ENCODE measurements around the gene TENM3.

DNA sequence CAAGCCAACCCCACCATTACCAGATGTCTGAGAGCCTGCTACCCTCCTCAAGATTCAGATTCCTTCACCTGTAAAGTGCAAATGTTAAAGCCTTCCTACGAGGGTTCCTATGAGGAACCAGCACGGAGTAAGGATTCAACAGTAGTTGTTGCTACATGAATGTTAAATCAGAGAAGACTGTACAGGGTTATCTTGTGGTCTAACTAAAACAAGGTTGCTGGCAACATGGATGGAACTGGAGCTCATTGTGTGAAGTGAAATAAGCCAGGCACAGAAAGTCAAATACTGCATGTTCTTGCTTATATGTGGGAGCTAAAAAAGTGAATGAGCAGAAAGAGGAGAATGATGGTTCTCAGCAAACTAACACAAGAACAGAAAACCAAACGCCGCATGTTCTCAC lies 435.4 kb downstream of the TENM3 start:
- TF ChIP-seq, protein P1, sequence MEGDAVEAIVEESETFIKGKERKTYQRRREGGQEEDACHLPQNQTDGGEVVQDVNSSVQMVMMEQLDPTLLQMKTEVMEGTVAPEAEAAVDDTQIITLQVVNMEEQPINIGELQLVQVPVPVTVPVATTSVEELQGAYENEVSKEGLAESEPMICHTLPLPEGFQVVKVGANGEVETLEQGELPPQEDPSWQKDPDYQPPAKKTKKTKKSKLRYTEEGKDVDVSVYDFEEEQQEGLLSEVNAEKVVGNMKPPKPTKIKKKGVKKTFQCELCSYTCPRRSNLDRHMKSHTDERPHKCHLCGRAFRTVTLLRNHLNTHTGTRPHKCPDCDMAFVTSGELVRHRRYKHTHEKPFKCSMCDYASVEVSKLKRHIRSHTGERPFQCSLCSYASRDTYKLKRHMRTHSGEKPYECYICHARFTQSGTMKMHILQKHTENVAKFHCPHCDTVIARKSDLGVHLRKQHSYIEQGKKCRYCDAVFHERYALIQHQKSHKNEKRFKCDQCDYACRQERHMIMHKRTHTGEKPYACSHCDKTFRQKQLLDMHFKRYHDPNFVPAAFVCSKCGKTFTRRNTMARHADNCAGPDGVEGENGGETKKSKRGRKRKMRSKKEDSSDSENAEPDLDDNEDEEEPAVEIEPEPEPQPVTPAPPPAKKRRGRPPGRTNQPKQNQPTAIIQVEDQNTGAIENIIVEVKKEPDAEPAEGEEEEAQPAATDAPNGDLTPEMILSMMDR (IDR thresholded peaks at IDR 0.05; ENCODE audit: poor library complexity): no peak
- TF ChIP-seq EZH2phosphoT487 (IDR thresholded peaks at IDR 0.05; ENCODE audit: low read depth, severe bottlenecking, unreplicated experiment): no peak

Measured in hepatocyte (in vitro differentiated cells).